HG03196 (cell line): ENCODE data around the gene PSMA7.

Experiments used
- ATAC-seq: cut with Tn5 transposase; IDR thresholded peaks from one replicate; pipeline ENCODE4 v1.9.1; 2021; ENCODE audit not compliant: unreplicated experiment

Gene PSMA7

GRCh38 chr20:62143081-62143956, at the start of gene PSMA7, which contains the start of gene SS18L1:
PSMA7 (minus strand) TSS chr20:62143394; CDS start chr20:62143303, 91 bp downstream.
SS18L1 (plus strand) TSS chr20:62143769; CDS start chr20:62143821, 52 bp downstream.
- peak; percentile 70 for ATAC-seq

GRCh38 chr20:62192635-62193034, 49.4 kb upstream of the PSMA7 start:
- ATAC-seq, result no peak

DNA sequence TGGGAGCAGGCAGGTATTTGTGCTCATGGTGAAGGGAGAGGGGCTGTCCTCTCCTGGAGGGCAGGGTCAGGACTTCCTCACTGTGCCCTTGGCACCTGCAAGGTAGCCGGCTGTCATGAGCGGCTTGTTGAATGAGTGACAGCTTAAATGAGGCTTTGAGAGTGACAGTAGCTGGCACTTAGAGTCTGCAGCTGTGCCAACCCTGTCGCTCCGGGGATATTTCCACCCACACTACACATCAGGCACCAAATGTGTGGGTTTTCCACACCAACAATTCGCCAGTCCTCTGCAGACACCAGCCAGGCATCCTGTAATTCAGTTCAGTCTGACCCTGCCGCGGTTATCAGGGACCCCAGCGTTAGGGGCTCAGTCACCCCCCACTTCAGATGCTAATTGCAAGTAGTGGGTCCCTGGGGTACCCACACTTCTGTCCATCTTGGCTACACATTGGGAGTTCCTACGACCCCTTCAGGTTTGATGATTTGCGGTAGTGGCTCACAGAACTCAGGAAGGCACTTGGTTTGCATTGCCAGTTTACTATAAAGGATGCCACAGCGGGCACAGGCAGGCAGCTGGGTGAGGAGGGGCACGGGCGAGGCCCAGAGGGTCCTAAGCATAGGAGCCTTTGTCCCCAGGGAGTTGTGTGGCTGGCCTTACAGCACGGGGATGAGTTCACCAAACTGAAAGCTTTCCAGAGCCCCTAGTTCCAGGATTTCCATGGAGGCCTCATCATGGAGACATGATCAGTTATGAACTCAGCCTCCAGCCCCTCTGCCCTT, 48.8 kb upstream of the PSMA7 start:
- no peak for ATAC-seq

DNA sequence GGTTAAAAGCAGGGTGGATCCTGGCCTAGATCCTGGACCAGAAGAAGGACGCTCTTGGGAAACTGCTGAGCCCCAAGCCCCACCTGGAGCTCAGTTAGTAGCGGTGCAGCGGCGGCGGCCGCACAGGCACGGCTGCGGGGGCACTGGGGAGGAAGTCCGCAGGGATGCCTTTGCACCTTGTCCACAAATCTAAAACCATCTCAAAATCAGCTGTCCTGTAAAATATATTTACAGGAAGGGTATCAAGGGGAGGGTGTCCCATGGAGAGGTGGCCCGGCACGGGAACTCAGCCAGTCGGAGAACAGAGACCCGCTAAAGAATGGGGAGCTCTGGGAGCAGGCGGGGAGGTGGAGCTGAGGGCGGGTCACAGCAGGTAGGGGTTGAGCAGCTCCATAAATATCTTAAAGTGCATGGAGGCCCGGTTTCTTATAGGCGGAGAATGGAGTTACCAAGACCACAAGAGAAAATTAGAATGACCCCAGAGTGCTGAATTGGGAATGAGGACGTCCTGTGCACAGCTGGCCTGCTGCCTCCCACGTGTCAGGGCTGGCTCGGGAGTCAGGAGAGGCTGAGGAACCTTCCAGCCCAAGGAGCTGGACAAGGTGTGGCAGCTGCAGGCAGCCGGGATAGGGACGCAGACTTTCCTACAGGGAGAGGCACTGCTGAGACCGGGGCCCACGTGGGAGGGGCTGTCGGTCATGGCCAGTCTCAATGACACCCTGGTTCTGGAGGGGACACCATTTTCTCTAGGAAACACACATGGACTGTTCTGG, 47.6 kb upstream of the PSMA7 start:
- ATAC-seq, result no peak

- ATAC-seq, result no peak
Observed at GRCh38 chr20:62186887-62187866, 44.0 kb upstream of the PSMA7 start.

DNA sequence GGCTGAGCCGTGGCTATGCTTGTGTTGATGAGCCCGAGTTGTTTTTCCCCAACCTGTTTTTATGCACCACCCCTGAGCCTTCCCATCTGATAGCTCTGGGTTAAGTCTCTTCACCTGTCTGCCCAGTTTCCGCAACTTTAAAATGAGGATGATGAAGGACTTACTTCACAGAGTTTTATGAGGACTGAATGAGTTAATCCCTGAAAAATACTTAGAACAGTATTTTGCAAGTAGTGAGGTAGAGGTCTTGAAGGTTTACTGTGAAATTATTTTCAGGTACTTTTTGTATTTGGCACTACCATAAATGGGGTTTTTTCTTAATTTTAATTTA, 42.9 kb upstream of the PSMA7 start:
- no peak for ATAC-seq

DNA sequence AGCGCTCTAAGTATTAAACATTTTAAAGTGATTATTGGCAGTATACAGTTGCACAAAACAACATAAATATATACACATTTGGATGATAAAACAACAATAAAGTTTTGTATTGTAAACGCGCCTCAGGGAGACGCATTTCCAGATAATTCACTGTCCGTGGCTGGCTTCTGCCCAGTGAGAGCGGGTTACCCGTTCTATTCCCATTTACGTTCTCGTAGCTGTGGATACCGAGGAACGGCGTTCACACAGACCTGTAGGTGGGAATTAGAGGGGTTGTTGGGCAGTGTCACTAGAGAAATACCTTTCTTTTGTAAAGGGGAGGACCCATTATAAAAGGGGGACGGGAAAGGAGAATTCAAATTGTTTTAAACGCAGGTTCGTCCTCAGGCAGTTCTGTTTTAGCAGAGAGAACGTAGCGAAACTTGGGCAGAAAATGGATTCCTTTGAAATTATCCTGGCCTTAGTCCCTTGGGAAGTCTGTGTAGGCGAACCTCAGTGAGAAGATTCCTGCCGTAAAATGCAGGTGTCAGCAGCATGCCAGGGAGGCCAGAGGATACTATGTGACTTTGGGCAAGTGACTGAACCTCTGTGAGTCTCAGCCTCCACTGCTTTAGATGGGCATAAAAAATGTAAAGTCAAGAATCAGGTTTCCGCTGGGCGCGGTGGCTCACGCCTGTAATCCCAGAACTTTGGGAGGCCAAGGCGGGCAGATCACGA, 40.4 kb upstream of the PSMA7 start:
- no peak for ATAC-seq

- peak; percentile 87 for ATAC-seq
Observed at GRCh38 chr20:62182469-62183425, 39.6 kb upstream of the PSMA7 start, which contains the start of gene MTG2. MTG2 (plus strand) TSS chr20:62183028; CDS start chr20:62193421, 10,393 bp downstream.

GRCh38 chr20:62181808-62182207, 38.6 kb upstream of the PSMA7 start:
- ATAC-seq, result no peak

DNA sequence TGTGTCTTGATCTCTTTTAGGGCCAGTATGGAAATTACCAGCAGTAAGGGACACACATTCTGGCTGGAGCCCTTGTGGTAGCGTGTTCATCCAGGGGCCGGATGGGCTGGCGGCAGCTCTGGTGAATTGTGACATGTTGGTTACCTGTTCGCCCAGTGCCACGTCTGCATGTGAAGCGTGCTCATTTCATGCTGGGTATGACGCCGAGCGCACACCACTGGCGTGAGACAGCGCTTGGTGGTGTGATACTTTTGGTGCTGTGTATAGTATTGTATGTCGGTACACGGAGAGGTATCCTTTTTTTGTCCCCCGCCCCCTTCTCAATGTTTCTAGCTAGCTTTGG, 35.9 kb upstream of the PSMA7 start:
- ATAC-seq, result no peak

DNA sequence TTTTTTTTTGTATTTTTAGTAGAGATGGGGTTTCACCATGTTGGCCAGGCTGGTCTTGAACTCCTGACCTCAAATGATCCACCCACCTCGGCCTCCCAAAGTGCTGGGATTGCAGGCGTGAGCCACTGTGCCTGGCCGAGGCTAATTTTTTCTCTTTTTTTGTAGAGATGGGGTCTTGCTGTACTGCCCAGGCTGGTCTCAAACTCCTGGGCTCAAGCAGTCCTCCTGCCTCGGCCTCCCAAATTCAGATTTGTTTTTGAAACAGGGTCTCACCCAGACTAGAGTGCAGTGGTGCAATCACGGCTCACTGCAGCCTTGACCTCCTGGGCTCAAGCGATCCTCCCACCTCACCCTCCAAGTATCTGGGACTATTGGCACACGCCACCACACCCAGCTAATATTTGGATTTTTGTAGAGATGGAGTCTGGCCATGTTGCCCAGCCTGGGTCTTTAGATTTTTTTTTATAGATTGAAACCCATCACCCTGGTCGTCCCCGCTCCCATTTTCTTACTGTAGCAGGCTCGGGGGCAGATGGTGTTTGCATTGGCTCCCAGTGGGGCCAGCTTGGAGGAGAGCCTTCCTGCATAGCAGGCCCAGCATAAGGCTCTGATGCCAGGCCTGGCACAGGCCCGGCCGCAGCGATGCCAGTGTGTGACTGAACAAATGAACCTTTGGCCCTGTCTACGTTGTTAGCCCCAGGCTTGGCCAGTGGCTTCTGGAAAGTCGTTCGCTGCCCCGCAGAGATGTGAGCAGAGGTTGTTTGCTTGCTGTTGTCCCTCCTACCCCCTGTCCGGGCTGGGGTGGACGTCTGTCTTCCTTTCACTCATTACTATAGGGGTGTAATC, 35.3 kb upstream of the PSMA7 start:
- no peak for ATAC-seq

GRCh38 chr20:62177307-62177706, 34.1 kb upstream of the PSMA7 start:
- no peak for ATAC-seq

- ATAC-seq, result no peak
Observed at GRCh38 chr20:62176866-62177265, 33.7 kb upstream of the PSMA7 start.

DNA sequence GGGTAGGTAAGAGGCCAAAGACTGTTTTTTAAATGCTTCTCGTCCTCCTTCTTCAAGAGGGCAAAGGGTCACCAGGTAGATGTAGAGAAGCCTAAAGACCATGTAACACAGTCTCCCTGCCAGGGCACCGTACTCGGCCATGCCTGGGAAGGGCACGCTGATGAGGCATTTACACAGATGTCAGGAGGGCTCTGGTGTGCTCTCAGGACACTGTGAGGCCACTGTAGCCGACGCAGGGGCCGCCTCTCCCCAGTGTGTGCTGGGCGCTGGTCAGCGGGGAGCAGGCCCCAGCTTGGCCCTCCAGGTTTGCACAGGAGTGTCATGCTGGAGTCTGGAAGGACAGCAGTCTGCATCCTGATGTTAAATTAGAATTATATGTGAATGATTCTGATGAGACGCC, 32.5 kb upstream of the PSMA7 start:
- ATAC-seq, result no peak

DNA sequence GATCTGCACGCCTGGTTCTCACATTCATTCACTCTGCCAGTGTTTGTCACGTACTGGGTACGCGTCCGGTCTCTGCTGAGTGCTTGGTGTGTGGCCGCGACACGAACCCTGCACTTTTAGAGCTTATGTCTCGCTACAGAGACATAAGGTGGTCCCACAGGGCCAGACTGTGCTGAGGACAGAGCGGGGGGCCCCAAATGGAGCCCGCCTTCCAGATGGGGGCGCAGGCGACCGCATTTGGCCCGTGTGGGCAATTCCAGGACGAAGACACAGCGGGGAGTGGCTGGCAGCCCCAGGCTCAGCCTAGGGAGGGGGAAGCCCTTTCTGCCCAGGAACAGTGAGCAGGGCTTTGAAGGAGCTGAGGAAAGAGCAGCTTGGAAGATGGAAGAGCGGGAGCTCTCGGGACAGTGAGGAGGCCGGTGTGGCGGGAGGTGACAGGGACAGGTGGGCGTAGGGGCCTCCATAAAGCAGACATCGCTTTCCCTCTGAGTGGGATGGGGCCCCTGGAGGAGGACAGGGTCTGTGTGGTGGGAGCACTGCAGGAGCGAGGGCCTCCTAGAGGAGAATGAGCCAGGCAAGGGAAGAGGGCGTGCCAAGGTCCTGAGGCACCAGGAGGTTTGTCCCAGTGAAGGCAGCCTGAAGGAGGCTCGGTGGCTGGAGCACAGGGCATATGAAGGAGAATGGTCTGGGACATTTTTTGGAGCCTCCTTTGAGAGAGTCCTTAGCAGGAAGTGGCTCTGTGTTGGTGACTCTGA, 31.9 kb upstream of the PSMA7 start:
- ATAC-seq, result no peak

- no peak for ATAC-seq
Observed at GRCh38 chr20:62174021-62174804, 31.0 kb upstream of the PSMA7 start.
